Glomerular visceral epithelial cell (primary cell): ENCODE measurements around the gene SPIRE2.
"Not testable (repeated sequence)": the region's sequence is repeated elsewhere in the genome, so short reads cannot be mapped to it uniquely, and the experiment has no call there.

ENCODE experiments used
- DNase-seq: peaks from one replicate; pipeline ENCODE4 v3.0.0-alpha.2; 2016; ENCODE audit errors: extremely low spot score

Gene SPIRE2

DNA sequence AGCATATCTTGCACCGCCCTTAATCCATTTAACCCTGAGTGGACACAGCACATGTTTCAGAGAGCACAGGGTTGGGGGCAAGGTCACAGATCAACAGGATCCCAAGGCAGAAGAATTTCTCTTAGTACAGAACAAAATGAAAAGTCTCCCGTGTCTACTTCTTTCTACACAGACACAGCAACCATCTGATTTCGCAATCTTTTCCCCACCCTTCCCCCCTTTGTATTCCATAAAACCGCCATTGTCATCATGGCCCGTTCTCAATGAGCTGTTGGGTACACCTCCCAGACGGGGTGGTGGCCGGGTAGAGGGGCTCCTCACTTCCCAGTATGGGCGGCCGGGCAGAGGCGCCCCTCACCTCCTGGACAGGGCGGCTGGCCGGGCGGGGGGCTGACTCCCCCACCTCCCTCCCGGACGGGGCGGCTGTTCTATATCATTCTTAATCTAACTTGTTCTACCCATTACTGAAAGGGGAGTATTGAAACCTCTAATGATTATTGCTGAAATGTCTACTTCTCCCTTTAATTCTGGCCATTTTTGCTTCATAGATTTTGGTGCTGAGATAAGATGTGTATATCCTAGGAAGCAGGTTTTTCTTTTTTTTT, 21.6 kb upstream of the SPIRE2 start:
- DNase-seq: not testable (repeated sequence)

DNA sequence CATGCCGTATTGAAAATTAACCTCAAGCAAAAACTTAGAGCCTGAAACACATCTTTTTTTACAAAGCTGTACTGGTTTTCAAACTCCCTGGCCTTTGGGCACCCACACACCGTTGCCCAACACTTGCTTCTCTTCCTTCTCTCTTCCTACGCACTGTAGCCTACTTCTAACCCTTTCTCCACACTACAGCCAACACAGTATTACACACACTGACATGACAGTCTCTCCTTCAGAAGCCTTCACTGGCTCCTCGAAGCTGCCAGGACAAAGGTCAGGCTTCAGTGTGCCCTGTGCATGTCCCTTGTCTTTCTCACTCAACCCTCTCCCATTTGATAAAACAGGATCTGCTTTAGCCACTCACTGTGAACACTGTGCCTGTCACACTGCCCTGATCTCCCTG, 19.8 kb upstream of the SPIRE2 start:
- no peak for DNase-seq

DNA sequence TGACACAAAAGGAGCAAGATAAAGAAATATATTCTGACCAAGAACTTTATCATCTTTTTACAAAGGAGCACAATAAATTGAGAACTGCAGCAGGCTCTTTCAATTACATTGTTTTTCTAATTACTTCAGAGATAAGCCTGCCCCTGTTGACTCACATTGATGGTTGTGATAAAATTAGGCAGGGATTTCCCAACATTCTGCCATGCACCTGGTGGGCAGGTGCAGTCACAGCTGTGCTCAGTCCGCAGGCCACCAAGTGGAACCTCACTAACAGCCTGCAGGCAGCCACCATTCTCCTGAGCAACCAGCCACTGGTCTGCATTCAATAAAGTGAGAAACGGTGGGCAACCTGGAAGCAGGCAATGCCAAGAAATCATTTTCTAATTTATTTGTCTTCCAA, 17.0 kb upstream of the SPIRE2 start:
- no peak for DNase-seq

DNA sequence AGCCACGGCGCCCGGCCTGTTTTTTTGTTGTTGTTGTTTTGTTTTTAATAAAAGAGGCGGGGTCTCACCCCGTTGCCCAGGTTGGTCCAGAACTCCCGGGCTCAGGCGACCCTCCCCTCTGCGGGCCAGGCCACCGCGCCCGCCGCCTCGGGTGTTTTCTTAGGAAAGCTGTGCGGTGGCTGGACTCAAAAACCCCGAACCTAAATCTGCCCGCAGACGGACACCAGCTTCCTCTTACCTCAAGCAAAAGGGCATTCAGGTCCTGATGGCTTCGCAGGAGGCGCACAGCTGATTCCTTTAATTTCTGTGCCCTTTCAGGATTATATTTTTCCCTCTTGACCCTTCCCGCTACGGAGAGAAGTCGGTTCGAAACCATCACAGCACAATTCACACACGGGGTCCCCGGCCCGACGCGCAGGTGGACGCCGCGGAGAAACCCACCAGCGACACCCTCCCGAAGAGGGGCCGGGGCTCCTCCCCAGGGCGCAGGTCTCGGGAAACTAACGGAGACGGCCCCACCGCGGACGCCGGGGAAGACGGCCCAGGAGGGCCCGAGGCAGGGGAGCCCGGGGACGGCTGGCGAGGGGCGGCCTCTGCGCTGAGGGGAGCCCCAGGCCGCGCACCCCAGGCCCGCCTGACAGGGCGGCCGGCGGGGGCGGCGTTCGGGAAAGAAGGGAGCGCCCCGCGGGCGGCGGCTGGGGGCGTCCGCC, 12.5 kb upstream of the SPIRE2 start:
- DNase-seq: no peak

DNA sequence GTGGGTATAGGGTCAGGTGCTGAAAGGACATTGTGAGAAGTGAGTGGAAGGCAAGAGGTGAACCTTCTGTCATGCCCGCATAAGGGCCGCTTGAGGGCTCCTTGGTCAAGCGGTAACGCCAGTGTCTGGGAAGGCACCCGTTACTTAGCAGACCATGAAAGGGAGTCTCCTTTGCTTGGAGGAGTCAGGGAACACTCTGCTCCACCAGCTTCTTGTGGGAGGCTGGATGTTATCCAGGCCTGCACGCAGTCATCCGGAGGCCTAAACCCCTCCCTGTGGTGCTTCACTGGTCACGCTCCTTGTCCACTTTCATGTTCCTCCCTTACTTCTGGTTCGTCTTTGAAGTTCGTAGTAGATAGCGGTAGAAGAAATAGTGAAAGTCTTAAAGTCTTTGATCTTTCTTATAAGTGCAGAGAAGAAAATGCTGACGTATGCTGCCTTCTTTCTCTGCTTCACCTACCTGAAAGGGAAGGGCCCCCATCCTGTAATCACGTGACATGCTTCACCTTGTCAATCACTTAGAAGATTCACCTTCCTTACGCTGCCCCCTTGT, 9.3 kb upstream of the SPIRE2 start:
- peak; percentile 74 for DNase-seq

DNA sequence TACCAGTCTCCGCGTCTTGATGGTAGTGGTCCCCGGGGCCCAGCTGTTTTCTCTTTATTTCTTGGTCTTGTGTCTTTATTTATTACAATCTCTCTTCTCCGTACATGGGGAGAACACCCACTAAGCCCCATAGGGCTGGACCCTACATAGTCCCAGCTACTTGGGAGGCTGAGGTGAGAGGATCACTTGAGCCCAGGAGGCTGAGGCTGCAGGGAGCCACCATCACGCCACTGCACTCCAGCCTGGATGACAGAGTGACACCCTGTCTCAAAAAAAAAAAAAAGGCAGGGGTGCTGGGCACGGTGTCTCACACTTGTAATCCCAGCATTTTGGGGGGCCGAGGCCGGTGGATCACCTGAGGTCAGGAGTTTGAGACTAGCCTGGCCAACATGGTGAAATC, 8.8 kb upstream of the SPIRE2 start:
- DNase-seq: not testable (repeated sequence)

DNA sequence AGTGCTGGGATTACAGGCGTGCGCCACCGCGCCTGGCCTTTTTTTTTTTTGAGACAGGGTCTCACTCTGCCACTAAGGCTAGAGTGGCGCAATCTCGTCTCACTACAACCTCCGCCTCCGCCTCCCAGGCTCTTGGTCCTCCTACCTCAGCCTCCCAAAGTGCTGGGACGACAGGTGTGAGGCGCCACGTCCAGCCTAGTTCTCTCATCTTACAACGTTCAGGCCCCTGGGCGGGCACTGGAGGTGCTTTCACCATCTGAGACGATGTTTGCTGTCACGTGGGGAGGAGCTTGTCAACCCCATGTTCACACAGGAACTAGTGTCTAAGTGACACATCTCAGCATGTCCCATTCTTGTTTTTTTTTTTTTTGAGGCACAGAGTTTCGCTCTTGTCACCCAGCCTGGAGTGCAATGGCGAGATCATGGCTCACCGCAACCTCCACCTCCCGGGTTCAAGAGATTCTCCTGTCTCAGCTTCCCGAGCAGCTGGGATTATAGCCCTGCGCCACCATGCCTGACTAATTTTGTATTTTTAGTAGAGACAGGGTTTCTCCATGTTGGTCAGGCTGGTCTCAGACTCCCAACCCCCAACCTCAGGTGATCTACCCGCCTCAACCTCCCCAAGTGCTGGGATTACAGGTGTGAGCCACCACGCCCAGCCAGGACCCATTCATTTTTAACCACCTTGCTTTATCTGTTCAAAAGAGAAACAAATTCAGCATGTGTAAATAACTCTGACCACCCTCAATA, 6.7 kb upstream of the SPIRE2 start:
- no peak for DNase-seq

DNA sequence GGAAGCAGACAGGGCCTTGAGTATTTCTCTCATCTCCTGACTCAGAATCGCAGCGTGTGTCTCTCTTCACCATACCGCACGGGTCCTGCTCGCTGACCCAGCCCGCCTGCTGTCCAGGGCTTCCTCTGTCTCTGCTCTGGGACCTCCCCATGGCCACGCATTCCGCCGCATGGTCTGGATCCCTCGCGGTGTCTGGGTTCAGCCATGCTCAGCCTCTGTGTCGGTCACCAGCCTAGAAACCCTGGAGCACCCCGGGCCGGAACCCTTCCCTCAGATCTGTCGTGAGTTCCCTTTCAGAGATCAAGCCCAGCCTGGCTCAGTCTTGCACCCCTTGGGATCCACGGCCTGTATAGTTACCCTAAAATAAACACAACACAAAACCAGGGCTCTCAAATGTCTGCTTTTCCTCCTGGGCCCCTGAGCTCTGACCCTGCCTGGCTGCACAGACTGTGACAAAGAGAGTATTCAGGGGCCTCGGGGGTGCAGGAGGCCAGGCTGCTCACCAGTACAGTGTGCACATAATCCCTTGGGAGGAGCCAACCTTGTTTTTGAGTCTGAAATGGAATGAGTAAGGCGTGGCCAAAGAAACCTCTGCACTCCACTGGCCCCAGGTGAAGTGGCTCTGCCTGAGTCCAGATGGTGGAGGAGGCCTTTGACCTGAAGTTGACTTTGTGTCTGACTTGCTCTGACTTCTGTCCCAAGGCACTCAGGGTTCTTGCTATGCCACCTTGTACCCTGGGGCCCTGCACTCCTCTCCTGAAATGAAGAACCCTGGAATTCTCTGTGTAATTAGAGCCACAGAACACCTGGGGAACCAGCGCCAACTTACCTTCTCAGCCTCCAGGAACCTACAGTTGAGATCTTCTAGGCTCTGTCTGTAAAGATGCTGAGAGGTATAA, 5.8 kb upstream of the SPIRE2 start:
- no peak for DNase-seq

DNA sequence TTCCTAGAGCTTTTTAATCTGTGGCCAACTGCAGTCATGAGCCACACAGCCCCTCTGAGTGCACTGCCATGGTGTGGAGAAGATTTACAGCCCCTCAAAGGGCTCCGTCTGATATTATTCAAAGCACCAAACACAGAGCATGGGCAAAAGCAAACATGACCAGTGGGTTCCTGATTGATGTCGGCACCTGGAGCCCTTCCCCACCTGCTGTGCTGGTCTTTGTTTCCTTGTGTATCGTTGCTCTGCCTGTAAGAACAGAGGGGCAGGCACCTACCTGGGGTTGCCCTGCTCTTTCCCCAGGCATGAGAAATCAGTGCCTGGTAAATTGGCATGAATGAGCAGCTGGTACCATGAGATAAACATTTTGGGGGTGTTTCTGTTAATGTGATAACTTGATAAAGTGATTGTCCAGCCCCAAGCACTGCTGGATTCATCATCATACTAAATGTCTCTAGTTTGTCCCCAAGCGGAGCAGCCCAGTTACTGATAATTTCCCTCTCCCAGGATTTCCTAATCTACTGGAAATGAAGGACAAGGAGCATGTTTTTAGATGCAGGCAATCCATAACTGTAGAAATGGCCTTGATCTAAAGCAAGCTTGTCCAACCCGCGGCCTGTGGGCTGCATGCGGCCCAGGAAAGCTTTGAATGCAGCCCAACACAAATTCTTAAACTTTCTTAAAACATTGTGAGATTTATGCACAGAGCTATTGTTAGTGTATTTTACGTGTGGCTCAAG, 5.0 kb upstream of the SPIRE2 start:
- no peak for DNase-seq

DNA sequence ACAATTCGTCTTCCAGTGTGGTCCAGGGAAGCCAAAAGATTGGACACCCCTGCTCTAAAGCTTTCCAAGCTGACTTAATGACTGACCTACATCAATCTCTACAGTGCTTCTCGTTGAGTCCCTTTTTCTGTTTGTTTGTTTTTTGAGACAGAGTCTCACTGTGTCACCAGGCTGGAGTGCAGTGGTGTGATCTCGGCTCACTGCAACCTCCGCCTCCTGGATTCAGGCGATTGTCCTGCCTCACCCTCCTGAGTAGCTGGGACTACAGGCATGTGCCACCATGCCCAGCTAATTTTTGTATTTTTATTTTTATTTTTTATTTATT, 4.5 kb upstream of the SPIRE2 start:
- not testable (repeated sequence) for DNase-seq

DNA sequence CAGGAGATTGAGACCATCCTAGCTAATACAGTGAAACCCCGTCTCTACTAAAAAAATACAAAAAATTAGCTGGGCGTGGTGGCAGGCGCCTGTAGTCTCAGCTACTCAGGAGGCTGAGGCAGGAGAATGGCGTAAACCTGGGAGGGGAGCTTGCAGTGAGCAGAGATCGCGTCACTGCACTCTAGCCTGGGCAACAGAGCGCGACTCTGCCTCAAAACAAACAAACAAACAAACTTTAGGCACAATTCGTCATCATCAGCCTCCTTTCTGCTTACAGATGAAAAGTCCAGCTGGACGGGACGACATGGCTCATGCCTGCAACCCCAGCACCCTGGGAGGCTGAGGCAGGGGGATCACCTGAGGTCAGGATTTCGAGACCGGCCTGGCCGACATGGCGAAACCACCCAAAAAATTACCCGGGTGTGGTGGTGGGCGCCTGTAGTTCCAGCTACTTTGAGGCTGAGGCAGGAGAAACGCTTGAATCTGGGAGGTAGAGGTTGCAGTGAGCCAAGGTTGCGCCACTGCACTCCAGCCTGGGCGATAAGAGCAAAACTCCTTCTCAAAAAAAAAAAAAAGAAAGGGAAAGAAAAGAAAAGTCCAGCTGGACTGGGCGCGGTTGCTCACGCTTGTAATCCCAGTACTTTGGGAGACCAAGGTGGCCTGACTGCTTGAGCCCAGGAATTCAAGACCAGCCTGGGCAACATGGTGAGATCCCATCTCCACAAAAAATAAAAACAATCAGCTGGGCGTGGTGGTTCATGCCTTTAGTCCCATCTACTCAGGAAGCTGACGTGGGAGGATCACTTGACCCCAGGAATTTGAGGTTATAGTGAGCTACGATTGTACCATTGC, 1.5 kb upstream of the SPIRE2 start:
- no peak for DNase-seq

DNA sequence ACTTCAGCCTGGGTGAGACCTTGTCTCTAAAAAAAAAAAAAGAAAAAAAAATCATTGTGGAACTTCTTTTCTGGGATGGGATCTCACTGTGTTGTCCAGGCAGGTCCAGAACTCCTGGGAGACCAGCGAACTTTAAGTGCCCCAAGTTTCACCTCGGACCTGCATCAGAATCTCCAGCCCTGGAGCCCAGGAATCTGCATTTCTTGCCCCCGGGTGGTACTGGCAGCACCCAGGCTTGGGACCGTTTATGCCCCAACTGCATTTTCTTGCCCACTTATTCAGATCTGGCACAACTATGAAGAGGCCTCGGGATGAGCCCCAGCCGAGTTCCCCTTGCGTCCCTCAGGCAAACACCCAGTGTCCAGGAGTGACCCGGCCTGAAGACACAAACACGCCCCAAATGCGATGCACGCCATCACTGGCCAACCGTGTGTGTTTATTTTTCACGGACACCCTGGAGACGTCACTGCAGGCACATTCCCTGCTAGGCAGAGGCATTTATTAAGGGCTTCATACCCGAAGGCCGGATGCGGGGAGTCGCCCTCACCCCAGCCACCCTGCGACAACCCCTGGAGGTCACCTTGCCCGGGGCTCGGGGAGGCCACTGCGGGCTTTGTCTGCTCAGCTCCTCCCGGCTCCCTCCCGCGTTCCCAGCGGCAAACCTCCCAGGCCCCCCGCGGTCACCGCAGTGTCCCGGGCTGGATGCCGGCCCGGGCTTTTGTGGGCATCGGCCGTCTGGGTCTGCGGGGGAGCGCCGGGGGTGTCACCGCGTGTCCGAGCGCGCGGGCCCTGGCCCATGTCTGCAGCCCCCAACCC, 684 bp upstream of the SPIRE2 start:
- peak; percentile 53 for DNase-seq

DNA sequence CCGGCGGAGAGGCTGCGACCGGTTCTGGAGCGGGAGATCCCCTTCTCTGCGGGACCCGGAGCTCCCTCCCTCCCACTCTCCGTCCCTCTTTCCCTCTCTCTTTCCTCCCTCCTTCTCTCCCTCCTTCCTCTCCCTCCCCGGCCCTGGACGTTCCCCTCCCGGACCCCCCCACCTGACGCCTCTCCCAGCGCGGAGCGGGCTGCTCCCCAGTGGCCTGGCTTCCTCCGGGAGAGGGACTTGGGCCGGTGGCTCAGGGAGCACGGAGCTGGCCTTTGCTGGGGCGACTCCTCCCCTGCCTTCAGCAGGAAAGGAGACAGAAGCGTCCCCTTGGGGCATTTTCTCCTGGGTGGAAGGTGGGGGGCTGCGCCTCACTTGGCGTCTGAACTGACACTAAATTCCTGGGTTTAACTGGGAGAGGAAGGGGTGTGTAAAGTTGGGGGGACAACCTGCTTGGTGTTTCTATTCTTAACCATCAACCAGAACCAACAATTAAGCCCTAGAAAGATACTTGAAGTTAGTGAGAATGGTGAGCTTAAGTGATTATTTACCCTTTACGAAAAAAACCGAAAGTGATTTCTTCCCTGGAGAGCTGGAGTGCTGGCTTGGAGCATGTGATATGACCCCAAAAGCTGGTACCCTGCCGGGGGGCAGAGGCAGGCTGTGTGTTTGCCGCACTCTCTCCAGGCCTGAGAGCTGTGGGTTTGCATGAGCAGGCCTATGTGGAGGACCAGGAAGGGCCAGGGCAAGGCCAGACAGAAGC, 775 bp downstream of the SPIRE2 start:
- no peak for DNase-seq

DNA sequence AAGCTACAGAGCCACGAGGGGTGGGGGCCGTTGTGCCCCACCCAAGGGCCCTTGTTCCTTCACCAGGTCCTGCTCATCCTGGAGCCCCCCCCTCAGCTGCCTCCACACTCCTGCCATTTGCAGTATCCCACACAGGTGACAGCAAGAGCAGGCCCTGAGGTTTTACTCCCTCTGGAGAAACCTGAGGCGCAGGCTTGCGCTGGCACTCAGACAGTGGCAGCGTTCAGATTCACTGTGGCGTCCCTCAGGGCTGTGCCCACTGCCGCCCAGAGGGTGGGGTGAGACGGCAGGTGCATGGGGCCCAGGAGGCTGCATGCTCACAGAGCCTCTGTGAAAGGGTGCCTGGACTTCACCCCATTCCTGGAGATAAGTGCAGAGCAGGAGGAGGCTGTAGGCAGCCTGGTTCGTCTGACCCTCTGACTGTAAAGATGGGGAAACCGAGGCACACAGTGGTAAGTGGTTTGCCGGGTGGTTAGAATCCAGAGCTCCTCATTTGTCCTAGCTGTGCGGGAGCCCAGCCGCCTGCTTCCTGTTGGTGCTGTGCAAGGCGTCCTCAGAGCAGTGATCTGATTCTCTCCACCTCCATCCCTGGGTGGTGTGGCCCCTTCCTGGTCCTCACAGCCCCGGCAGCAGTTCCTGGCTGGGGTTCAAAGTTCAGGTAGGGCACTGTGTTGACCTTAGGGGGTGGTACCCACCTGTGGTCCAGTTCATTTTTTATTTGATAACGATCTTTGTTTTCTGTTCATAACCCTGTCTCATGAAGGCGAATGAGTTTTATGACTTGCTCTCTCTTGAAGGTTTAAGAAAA, 1.6 kb downstream of the SPIRE2 start:
- DNase-seq: no peak

DNA sequence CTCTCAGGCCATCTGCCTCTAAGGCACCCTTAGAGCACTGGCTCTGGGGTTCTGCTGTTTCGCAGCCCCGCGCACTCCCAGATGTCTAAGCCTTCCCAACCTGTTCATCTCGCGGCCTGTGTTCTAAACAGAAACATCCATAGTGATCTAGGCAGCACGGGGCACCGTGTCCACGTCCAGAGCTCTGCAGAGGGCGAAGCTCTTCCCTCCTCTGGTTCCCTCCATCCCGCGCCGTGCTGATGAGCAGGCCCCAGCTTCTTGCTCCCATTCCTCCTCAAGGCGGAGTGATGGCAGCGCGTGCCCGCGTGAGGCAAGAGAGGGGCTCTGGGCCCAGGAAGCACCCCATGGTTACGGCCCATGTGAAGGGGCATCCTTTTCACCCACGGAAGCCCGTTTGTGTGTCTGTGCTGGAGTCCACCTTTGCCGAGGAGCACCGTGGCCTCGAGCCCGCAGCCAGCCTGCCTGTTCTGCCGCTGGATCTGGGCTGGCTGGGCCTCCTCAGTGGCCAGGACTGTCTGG, 3.6 kb downstream of the SPIRE2 start:
- no peak for DNase-seq

DNA sequence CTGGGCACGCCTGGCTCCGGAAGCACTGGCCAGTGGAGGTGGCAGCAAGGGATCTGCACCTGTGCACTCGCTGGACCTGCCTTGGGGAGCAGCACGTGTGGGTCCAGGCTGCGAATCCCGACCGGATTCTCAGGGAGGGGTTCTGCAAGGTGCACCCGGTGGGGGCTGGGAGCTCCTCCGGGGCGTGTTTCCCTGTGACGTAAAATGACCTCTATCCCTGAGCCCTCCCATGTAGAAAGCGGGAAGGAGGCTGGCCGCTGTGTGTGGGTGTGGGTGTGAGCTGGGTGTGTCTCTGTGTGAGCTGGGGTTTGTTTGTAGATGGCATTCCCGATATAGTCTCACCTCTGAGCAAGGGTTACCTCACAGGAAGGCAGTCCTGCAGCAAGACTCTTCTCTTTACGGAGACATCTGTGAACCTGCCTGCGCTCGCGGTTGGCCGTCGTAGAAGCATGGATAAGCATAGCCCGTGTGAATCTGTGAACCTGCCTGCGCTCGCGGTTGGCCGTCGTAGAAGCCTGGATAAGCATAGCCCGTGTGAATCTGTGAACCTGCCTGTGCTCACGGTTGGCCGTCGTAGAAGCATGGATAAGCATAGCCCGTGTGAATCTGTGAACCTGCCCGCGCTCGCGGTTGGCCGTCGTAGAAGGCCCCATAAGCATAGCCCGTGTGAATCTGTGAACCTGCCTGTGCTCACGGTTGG, 5.5 kb downstream of the SPIRE2 start:
- not testable (repeated sequence) for DNase-seq

DNA sequence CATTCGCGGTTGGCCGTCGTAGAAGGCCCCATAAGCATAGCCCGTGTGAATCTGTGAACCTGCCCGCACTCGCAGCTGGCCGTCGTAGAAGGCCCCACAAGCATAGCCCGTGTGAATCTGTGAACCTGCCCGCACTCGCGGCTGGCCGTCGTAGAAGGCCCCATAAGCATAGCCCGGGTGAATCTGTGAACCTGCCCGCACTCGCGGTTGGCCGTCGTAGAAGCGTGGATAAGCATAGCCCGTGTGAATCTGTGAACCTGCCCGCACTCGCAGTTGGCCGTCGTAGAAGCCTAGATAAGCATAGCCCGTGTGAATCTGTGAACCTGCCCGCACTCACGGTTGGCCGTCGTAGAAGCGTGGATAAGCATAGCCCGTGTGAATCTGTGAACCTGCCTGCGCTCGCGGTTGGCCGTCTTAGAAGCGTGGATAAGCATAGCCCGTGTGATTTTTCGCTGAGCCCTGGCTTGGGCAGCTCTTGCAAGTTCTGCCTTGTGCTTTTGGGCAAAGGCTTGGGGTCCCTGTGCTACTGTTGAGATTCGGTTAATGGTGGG, 6.6 kb downstream of the SPIRE2 start:
- DNase-seq: not testable (repeated sequence)
